ENCODE measurements around the gene SOST. TPM values are rescaled to one million over a fixed set of nuclear protein-coding genes. Genes with fewer than 3 reads are reported as not detected.

SOST gene
- total RNA-seq, 1 experiment from 2014 or later: not detected

GRCh38 chr17:43774304-43775250 lies 16.0 kb upstream of the SOST start:
- H2BK120ac ChIP-seq (ENCODE audit: low read depth, low read length, poor library complexity, severe bottlenecking): no peak overlapping the region
- no peaks in the 10 kb centered on the region for H3K79me1 ChIP-seq (ENCODE audit: insufficient read depth, low read depth, low read length, poor library complexity, severe bottlenecking)
- TF ChIP-seq, protein P1, sequence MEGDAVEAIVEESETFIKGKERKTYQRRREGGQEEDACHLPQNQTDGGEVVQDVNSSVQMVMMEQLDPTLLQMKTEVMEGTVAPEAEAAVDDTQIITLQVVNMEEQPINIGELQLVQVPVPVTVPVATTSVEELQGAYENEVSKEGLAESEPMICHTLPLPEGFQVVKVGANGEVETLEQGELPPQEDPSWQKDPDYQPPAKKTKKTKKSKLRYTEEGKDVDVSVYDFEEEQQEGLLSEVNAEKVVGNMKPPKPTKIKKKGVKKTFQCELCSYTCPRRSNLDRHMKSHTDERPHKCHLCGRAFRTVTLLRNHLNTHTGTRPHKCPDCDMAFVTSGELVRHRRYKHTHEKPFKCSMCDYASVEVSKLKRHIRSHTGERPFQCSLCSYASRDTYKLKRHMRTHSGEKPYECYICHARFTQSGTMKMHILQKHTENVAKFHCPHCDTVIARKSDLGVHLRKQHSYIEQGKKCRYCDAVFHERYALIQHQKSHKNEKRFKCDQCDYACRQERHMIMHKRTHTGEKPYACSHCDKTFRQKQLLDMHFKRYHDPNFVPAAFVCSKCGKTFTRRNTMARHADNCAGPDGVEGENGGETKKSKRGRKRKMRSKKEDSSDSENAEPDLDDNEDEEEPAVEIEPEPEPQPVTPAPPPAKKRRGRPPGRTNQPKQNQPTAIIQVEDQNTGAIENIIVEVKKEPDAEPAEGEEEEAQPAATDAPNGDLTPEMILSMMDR (conservative IDR thresholded peaks at IDR 0.05): no peak
- no peak overlapping the region for H3K27ac Mint-ChIP-seq
- no peaks in the 10 kb centered on the region for H3K9me3 ChIP-seq (ENCODE audit: control insufficient read depth, low read depth, low read length)
- H3K9me3 Mint-ChIP-seq: no peaks in the 10 kb centered on the region
- H4K8ac ChIP-seq (replicated peaks; ENCODE audit: insufficient read length, low read depth, low read length): no peak overlapping the region
- H3K4me1 Mint-ChIP-seq: peaks cover 3 to 4% of the 10 kb centered on the region in 2 experiments
- peaks cover 5% of the 10 kb centered on the region for H3K27me3 Mint-ChIP-seq (ENCODE audit: low read depth)
- H3K23ac ChIP-seq (ENCODE audit: insufficient read length, low read depth, low read length): no peak overlapping the region
- no peak overlapping the region for H2BK15ac ChIP-seq (ENCODE audit: low read depth, low read length)
- no peak overlapping the region for H3K18ac ChIP-seq (ENCODE audit: insufficient read length, low read depth, low read length)
- no peaks in the 10 kb centered on the region for H3K79me2 ChIP-seq (ENCODE audit: insufficient read depth, low read length)
- H4K91ac ChIP-seq (ENCODE audit: insufficient read length, low read depth, low read length): no peak overlapping the region
- no peak overlapping the region for H2AK5ac ChIP-seq (ENCODE audit: insufficient read length, low read length)
- peaks cover 5% of the 10 kb centered on the region for H3K23me2 ChIP-seq (ENCODE audit: insufficient read length, low read depth, low read length, poor library complexity, severe bottlenecking)
- H4K20me1 ChIP-seq (ENCODE audit: control insufficient read depth, insufficient read depth, insufficient read length): no peaks in the 10 kb centered on the region
- no peak overlapping the region for H2BK5ac ChIP-seq (ENCODE audit: insufficient read length, low read length)
- H3K36me3 Mint-ChIP-seq (ENCODE audit: insufficient read depth in 1 of 3, low read depth in 3 of 3): peaks cover 4 to 50% (median 43%) of the 10 kb centered on the region in 3 experiments
- H2BK12ac ChIP-seq (ENCODE audit: insufficient read length, low read depth, low read length): no peak overlapping the region
- no peak overlapping the region for H4K5ac ChIP-seq (ENCODE audit: insufficient read length, low read depth, low read length)
- no peaks in the 10 kb centered on the region for H3K4me1 ChIP-seq (ENCODE audit: insufficient read depth, low read length)
- H3K27me3 ChIP-seq (ENCODE audit: insufficient read depth, low read length): no peaks in the 10 kb centered on the region
- no peak overlapping the region for H3K4me3 Mint-ChIP-seq
- no peak overlapping the region for H3K9ac ChIP-seq (ENCODE audit: extremely low read depth, insufficient read length, low read length)
- no peak overlapping the region for H2AFZ ChIP-seq (ENCODE audit: low read length)
- no peak overlapping the region for H3K4ac ChIP-seq (ENCODE audit: low read depth, low read length)
- DNase-seq: no peak
- no peak overlapping the region for H3K4me2 ChIP-seq (ENCODE audit: insufficient read depth, insufficient read length, low read length)
- no peak overlapping the region for H3K56ac ChIP-seq (ENCODE audit: insufficient read length, low read depth, low read length)
- H2BK20ac ChIP-seq (ENCODE audit: low read depth, low read length, poor library complexity, severe bottlenecking): no peak overlapping the region
- H3T11ph ChIP-seq (ENCODE audit: low read length): no peak overlapping the region
- no peak overlapping the region for H3K14ac ChIP-seq (ENCODE audit: insufficient read depth, low read length)
- WGBS (ENCODE audit: extremely low coverage, insufficient read length, low lambda C conversion rate): no CpG with 5 or more reads among the region's 16 CpGs
- H3K27ac ChIP-seq (ENCODE audit: insufficient read length, low read depth, low read length): no peak overlapping the region

Measured in H9 (cell line).